ENCODE measurements around the gene WDR31. TPM values are rescaled to one million over a fixed set of nuclear protein-coding genes. Genes with fewer than 3 reads are reported as not detected.

Gene WDR31
- total RNA-seq, 1 donor from 2014 or later: 1.3 TPM

DNA sequence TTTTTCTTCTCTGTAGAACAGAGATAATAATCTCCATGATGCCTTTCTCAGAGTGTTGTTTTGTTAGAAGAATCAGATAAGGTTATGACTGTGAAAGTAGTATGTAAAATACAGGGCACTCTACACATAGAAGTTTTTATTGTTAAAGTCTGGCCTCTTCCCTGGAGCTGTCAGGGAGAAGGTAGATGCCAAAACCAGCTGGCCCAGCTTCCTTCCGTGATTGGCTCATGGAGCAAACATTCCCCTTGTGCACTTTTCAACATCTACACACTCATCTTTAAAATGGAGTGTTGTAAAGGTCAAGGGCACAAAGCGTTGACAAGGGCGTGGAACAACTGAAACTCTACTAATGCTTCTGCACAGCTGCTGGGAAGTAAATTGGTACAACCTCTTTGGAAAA, 29.5 kb downstream of the WDR31 start:
- Mint-ChIP-seq H3K4me1 (ENCODE audit: low read depth, unreplicated experiment) (peaks cover 5% of the 10 kb centered on the region), H3K4me3 (ENCODE audit: unreplicated experiment) (no peak overlapping the region), H3K36me3 (ENCODE audit: unreplicated experiment) (no peaks in the 10 kb centered on the region), H3K9me3 (ENCODE audit: unreplicated experiment) (no peaks in the 10 kb centered on the region), H3K27me3 (ENCODE audit: unreplicated experiment) (no peaks in the 10 kb centered on the region), H3K27ac (ENCODE audit: unreplicated experiment) (no peak overlapping the region)
- DNase-seq: no peak
- TF ChIP-seq, protein P1, sequence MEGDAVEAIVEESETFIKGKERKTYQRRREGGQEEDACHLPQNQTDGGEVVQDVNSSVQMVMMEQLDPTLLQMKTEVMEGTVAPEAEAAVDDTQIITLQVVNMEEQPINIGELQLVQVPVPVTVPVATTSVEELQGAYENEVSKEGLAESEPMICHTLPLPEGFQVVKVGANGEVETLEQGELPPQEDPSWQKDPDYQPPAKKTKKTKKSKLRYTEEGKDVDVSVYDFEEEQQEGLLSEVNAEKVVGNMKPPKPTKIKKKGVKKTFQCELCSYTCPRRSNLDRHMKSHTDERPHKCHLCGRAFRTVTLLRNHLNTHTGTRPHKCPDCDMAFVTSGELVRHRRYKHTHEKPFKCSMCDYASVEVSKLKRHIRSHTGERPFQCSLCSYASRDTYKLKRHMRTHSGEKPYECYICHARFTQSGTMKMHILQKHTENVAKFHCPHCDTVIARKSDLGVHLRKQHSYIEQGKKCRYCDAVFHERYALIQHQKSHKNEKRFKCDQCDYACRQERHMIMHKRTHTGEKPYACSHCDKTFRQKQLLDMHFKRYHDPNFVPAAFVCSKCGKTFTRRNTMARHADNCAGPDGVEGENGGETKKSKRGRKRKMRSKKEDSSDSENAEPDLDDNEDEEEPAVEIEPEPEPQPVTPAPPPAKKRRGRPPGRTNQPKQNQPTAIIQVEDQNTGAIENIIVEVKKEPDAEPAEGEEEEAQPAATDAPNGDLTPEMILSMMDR (IDR thresholded peaks at IDR 0.05; ENCODE audit: partially characterized antibody, unreplicated experiment): no peak

GRCh38 chr9:113309204-113309813, 30.8 kb downstream of the WDR31 start:
- Mint-ChIP-seq H3K27ac (ENCODE audit: unreplicated experiment) (no peak overlapping the region), H3K27me3 (ENCODE audit: unreplicated experiment) (no peaks in the 10 kb centered on the region), H3K4me3 (ENCODE audit: unreplicated experiment) (no peak overlapping the region), H3K4me1 (ENCODE audit: low read depth, unreplicated experiment) (peaks cover 5% of the 10 kb centered on the region), H3K36me3 (ENCODE audit: unreplicated experiment) (no peaks in the 10 kb centered on the region), H3K9me3 (ENCODE audit: unreplicated experiment) (no peaks in the 10 kb centered on the region)
- TF ChIP-seq, protein P1 (IDR thresholded peaks at IDR 0.05; ENCODE audit: partially characterized antibody, unreplicated experiment): no peak
- DNase-seq: no peak

- Mint-ChIP-seq H3K27me3 (ENCODE audit: unreplicated experiment) (no peaks in the 10 kb centered on the region), H3K9me3 (ENCODE audit: unreplicated experiment) (no peaks in the 10 kb centered on the region), H3K36me3 (ENCODE audit: unreplicated experiment) (no peaks in the 10 kb centered on the region), H3K4me3 (ENCODE audit: unreplicated experiment) (no peak overlapping the region), H3K27ac (ENCODE audit: unreplicated experiment) (no peak overlapping the region), H3K4me1 (ENCODE audit: low read depth, unreplicated experiment) (no peaks in the 10 kb centered on the region)
- DNase-seq: peak; percentile 31
- TF ChIP-seq, protein P1 (IDR thresholded peaks at IDR 0.05; ENCODE audit: partially characterized antibody, unreplicated experiment): no peak
These were observed 32.6 kb downstream of the WDR31 start for GRCh38 chr9:113307396-113307975.

DNA sequence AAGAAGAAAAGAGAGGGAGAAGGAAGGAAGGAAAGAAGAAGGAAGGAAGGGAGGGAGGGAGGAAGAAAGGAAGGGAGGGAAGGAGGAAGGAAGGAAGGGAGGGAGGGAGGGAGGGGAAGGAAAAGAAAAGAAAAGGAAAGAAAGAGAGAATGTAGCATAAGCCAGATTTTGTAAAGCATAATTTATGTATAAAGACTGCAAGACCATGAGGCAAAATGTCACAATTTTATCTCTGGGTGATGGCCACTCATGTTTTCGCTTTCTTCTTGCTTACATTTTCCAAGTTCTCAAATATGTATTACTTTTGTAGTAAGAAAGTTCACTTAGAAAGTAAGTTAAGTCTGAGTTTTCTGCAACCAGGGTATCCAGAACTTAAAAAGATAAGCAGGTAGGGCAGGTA, 33.5 kb downstream of the WDR31 start:
- Mint-ChIP-seq H3K36me3 (ENCODE audit: unreplicated experiment) (no peaks in the 10 kb centered on the region), H3K4me1 (ENCODE audit: low read depth, unreplicated experiment) (no peaks in the 10 kb centered on the region), H3K27me3 (ENCODE audit: unreplicated experiment) (no peaks in the 10 kb centered on the region), H3K27ac (ENCODE audit: unreplicated experiment) (no peak overlapping the region), H3K9me3 (ENCODE audit: unreplicated experiment) (no peaks in the 10 kb centered on the region), H3K4me3 (ENCODE audit: unreplicated experiment) (no peak overlapping the region)
- TF ChIP-seq, protein P1 (IDR thresholded peaks at IDR 0.05; ENCODE audit: partially characterized antibody, unreplicated experiment): no peak
- DNase-seq: no peak

GRCh38 chr9:113302792-113303418, 37.2 kb downstream of the WDR31 start, which contains the start of gene RNF183:
TSS of gene RNF183 (minus strand) at chr9:113303376. CDS start at chr9:113298184, 5,192 bp downstream.
- Mint-ChIP-seq H3K36me3 (ENCODE audit: unreplicated experiment) (no peaks in the 10 kb centered on the region), H3K27me3 (ENCODE audit: unreplicated experiment) (peaks cover 3% of the 10 kb centered on the region), H3K4me3 (ENCODE audit: unreplicated experiment) (no peak within 1 kb of the TSS), H3K27ac (ENCODE audit: unreplicated experiment) (no peak within 1 kb of the TSS), H3K9me3 (ENCODE audit: unreplicated experiment) (no peaks in the 10 kb centered on the region), H3K4me1 (ENCODE audit: low read depth, unreplicated experiment) (peaks cover 1% of the 10 kb centered on the region)
- TF ChIP-seq, protein P1 (IDR thresholded peaks at IDR 0.05; ENCODE audit: partially characterized antibody, unreplicated experiment): no peak
- DNase-seq: no peak
